Astrocyte of the cerebellum (primary cell): ENCODE results near the gene CNTN5.

Source experiments
- DNase-seq: peaks from one replicate; pipeline ENCODE4 v3.0.0-alpha.2; 2011; ENCODE audit warnings: low read depth
- H3K4me3 ChIP-seq: 2 replicates; pipeline ENCODE4 v1.5.1; 2011; ENCODE audit warnings: mild to moderate bottlenecking, low read depth, low read length, moderate library complexity
- in situ Hi-C: cut with HindIII; loops from 2 replicates; pipeline ENCODE4 v1.10.0; 2017; ENCODE audit warnings: low sequenced_read_pairs
- TF ChIP-seq, protein P1 (sequence below): IDR thresholded peaks from 2 replicates; pipeline ENCODE4 v1.5.1; 2012; ENCODE audit warnings: low read length, low read depth, moderate library complexity, mild to moderate bottlenecking; ENCODE audit errors: missing control alignments

Gene CNTN5

DNA sequence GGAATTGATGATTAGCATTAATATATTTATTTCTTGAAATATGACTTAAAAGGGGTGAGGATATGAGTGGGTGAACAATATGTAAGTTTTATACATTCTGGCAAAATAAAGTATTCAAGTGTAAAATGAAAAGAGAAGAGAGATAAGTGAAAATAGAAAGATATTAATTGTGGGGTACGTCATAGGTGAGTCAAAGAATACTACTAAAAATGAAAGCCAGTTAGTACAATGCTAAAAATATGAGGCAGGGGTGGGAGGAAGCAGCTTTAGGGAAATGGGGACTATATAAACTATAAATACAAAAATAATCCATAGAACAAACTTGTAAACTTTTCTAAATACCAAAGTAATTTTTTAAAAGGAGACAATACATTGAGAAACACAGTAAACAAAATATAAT lies 661.4 kb downstream of the CNTN5 start:
- TF ChIP-seq, protein P1, sequence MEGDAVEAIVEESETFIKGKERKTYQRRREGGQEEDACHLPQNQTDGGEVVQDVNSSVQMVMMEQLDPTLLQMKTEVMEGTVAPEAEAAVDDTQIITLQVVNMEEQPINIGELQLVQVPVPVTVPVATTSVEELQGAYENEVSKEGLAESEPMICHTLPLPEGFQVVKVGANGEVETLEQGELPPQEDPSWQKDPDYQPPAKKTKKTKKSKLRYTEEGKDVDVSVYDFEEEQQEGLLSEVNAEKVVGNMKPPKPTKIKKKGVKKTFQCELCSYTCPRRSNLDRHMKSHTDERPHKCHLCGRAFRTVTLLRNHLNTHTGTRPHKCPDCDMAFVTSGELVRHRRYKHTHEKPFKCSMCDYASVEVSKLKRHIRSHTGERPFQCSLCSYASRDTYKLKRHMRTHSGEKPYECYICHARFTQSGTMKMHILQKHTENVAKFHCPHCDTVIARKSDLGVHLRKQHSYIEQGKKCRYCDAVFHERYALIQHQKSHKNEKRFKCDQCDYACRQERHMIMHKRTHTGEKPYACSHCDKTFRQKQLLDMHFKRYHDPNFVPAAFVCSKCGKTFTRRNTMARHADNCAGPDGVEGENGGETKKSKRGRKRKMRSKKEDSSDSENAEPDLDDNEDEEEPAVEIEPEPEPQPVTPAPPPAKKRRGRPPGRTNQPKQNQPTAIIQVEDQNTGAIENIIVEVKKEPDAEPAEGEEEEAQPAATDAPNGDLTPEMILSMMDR = no peak
- in situ Hi-C loops = no loop called here
- no peak for DNase-seq
- H3K4me3 ChIP-seq = no peak overlapping the region

DNA sequence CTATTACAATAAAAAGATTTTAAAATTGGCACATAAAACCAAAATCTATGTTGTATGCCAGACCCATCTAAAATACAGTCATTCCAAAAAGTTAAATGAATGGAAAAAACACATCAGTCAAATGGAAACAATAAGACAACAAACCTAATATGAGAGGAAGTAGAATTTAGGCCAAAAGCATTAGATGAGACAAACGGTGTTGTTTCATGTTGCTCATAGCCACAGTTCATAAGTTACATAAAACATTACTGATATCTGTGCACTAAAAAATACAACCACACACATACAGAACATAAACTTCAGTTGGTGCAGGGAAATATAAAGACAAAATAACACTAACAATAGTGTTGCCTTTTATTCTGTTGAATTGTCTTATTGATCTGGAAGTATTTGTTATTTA lies 661.9 kb downstream of the CNTN5 start:
- H3K4me3 ChIP-seq = no peak overlapping the region
- no peak for DNase-seq
- in situ Hi-C loops = no loop called here
- TF ChIP-seq, protein P1 = no peak

DNA sequence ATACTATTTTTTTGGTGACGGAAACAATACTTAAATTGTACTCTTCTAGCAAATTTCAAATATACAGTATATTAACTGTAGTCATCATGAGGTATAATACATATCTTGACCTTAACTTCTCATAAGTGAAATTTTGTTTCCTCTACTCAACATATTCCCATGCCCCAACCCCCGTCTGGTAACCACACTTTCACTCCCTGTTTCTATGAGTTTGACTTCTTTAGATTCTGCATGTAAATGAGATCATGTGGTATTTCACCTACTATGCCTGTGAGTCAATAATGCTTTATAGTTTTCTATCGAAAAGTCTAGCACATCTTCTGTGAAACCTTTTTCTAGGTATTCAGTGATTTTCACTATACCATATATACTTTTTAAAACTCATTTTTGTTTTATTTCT lies 663.2 kb downstream of the CNTN5 start:
- TF ChIP-seq, protein P1 = no peak
- in situ Hi-C loops = no loop called here
- DNase-seq = no peak
- no peak overlapping the region for H3K4me3 ChIP-seq

DNA sequence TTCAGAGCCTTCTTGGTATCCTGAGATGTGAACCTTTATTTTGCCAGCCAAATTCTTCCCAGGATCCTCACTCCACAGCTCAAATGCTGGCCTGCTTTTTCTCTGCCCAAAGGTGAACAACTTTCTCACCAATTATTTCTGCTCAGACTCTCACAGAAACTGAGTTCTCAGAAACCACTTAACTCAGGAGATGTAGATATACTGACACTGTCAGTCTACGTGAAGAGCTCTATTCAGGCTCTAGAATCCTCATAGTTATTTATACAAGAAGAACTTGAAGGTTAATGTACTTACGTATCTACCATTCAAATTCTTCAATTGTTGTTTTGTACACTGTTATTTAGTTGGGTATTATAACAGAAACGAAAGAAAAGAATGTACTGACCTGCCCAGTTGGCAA lies 666.1 kb downstream of the CNTN5 start:
- TF ChIP-seq, protein P1 = no peak
- H3K4me3 ChIP-seq = no peak overlapping the region
- in situ Hi-C loops = no loop called here
- DNase-seq = no peak

DNA sequence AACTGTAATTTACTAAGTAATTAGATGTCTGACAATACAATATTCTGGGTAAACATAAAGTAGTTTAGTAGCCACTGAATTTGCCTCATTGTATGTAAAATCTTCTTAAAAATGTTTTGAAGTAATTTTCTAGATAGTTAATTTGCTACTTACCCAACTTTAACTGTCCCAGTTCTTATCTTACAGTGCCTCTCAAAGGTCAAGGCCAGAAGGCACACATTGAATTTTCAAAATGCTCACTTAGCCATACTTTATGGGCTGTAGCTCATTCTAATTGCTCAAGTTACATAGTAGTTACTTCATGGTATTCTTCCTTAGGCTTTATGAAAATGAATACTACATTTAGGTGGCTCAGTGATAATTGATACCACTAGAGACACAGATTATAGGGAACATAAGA lies 666.6 kb downstream of the CNTN5 start:
- TF ChIP-seq, protein P1 = no peak
- DNase-seq = no peak
- in situ Hi-C loops = no loop called here
- H3K4me3 ChIP-seq = no peak overlapping the region

DNA sequence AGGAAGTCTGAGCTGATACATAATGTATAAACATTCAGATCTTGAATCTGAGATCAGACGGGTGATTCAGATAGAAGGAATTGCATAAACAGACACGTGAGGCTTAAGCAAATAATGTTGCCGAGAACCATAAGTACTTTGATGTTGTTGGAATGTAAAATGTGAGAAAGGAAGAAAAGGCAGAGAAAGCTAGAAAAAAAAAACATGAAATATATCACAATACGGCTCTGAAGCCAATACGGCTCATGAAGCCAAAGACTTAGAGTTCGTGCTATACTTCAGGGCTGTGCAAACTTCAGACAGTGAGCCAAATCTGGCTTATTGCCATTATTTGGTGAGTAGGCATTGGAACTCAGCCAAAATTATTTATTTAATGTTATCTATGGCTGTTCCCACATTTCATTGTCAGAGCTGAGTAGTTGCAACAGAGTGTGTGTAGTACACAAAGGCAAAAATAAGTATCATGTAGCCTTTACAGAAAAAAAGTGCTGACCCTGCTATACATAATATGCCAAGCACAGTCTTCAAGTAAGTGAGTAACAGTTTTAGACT lies 673.3 kb downstream of the CNTN5 start:
- in situ Hi-C loops = no loop called here
- DNase-seq = peak; percentile 55
- TF ChIP-seq, protein P1 = no peak
- H3K4me3 ChIP-seq = no peak overlapping the region

DNA sequence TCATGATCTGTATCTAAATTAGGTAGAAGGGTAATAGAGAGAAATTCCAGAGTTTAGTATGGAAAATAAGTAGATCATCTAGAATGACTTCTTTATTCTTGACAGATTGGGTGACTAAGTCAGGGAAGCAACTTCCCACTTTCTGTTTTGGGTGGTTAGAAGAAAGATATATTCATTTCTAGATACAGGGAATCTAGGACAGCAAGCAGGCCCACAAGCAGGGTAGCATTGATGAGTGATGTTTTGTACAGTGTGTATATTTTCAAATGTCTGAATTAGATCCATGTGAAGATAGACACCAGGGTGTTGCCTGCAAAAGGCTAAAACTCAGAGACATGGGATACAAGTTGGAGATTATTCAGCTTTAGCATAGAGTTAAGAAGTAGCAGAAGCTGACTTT lies 674.4 kb downstream of the CNTN5 start:
- H3K4me3 ChIP-seq = no peak overlapping the region
- TF ChIP-seq, protein P1 = no peak
- in situ Hi-C loops = no loop called here
- no peak for DNase-seq
